HG03095 (cell line): Measurements from ENCODE around the gene NDOR1.
A peak's percentile ranks its signal among the peaks of the same experiment; 100 is the strongest.

Experiments
- ATAC-seq: cut with Tn5 transposase; IDR thresholded peaks from one replicate; pipeline ENCODE4 v1.9.1; 2021; ENCODE audit warnings: moderate library complexity; ENCODE audit not compliant: unreplicated experiment

NDOR1 gene

DNA sequence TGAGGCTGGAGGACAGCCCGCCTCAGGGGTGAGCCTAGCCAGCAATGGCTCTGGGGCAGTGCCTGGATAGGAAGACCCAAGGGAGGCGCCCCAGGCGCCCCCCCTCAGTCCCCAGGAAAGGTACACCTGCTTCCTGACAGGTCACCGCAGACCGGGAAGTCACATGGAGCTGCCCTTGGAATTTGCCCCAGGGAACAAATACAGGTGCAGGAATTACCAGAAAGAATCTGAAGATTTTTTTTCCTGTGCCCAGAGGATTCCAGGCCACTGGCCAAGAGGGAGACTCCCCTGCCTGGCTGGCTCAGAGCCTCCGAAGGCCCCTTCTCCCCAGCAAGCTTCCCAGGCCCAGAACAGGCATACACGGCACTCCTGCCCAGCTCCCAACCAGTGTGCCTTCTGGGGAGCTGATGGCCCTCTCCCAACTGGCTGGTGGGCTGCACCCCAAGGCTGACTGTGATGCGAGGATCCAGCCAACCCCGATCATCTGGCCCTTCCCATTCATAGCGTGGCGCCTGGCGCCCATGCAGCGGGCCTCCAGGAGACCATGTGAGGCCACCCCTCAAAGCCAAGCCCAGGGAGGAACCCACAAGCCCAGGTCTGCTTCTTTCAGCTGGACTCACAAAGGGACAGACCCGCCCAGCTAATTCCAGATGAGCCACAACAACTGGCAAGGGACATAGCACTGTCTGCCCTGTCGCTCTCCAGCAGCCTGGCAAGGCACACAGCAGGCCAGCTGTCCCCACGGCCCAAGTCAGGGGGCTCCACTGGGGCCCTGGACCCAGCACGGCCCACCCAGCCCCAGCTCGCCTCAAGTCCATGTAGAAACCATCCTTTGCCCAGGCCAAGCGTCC is 7.2 kb upstream of the NDOR1 start:
- ATAC-seq: no peak

- no peak for ATAC-seq
These were observed 6.6 kb upstream of the NDOR1 start for GRCh38 chr9:137198902-137199283.

DNA sequence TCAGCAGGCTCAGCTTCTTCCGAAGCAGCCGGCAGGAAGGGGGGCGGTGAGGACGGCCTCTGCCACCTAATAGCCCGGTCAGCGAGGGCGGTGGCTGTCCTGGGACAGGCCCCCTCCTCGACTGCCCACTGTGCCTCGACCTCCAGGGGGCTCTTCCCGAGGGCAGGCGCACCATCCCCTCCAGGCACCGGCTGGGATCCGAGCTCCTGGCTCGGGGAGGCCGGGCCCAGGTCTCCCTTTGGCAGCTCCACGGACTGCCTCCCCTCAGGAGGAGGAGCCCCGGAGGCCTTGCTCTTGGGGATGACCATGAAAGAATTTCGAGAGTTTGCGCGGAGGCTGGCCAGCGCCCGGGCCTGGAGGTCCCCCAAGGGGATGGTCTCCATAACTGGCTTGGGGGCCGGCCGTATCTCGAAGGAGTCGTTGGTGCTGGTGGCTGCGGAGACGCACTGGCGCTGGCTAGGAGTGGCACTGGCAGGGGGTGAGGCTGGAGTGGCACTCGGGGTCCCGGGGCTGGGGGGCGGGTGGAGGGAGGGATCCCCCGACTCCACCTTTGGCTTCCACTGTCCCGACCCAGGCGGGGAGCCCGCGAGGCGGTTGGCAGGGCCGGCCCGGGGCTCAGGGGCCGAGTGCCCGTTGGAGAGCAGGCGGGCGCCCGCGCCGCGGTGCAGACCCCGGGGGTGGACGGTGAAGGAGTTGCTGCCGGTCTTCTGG is 5.9 kb upstream of the NDOR1 start:
- no peak for ATAC-seq

DNA sequence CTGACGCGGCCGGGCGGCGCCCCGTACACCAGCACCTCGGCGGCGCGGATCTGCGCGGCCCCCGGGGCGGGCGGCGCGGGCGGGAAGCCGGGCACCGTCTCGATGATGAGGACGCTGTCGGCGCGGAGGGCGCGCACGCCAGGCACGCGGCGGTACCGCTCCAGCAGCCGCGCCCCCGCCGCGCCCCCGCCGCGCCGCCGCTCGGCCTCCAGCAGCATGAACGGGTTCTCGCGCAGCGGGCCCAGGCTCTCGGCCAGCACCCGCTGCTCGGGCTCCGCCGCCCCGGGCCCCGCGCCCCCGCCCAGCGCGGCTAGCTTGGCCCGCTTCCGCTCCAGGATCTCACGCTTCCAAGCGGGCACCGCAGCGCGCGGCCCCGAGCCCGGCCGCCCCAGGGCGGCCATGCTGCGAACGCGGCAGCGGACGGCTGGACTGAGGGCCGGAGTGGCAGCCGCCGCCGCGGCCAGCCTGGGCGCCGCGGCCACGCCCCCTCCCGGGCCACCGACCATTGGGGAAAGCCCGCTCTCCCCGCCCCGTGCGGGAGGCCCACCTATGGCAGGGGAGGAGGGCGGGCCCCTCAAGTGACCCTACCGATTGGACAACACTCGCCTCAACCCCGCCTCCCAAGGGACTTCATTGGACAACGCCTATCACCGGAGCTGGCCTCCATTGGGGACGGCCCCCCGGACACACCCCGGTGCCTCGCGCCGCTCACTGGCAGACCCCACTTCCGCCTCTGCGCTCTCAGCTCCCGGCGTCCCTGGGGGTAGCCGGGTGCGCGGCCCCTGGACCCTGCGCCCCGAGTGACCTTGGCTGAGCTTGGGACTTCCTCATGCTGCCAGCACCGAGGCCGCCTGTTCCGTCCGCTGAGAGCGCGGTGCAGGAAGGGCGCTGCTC is 4.9 kb upstream of the NDOR1 start, which contains the start of gene TPRN:
Gene TPRN, minus strand, starts transcription at position 431 of the 894 bp plus-strand sequence. Its CDS starts 30 bp downstream, at position 401.
- ATAC-seq: peak; percentile 75

- ATAC-seq: no peak
These were observed 4.2 kb upstream of the NDOR1 start for GRCh38 chr9:137201205-137201868.

DNA sequence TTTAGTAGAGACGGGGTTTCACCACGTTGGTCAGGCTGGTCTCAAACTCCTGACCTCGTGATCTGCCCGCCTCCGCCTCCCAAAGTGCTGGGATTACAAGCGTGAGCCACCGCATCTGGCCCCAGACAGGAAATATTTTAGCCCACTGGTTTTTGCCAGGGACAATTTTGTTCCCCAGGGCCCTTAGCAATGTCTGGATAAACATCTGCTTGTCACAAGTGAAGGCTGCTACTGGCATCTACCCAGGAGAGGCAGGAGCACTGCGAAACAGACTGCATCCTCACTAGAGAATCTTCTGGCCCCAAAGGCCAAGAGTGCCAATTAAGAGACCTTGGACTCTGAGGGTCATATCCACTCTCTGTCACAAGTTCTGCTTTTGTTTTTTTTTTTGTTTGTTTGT is 2.5 kb upstream of the NDOR1 start:
- ATAC-seq: no peak

DNA sequence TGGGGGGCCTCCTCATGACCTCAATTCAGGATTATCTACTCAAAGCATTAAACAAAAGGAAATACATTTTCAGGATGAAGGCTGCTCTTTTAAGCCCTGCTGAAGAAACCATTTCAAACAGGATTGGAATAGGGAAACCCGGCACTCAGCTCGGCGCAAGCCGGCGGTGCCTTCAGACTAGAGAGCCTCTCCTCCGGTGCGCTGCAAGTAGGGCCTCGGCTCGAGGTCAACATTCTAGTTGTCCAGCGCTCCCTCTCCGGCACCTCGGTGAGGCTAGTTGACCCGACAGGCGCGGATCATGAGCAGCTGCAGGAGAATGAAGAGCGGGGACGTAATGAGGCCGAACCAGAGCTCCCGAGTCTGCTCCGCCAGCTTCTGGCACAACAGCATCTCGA is 772 bp upstream of the NDOR1 start:
- no peak for ATAC-seq

GRCh38 chr9:137206602-137207001 is 1.1 kb downstream of the NDOR1 start:
- ATAC-seq: no peak

- no peak for ATAC-seq
These were observed 6.0 kb downstream of the NDOR1 start for GRCh38 chr9:137211532-137211931.

GRCh38 chr9:137212520-137212919 is 7.0 kb downstream of the NDOR1 start:
- ATAC-seq: no peak

DNA sequence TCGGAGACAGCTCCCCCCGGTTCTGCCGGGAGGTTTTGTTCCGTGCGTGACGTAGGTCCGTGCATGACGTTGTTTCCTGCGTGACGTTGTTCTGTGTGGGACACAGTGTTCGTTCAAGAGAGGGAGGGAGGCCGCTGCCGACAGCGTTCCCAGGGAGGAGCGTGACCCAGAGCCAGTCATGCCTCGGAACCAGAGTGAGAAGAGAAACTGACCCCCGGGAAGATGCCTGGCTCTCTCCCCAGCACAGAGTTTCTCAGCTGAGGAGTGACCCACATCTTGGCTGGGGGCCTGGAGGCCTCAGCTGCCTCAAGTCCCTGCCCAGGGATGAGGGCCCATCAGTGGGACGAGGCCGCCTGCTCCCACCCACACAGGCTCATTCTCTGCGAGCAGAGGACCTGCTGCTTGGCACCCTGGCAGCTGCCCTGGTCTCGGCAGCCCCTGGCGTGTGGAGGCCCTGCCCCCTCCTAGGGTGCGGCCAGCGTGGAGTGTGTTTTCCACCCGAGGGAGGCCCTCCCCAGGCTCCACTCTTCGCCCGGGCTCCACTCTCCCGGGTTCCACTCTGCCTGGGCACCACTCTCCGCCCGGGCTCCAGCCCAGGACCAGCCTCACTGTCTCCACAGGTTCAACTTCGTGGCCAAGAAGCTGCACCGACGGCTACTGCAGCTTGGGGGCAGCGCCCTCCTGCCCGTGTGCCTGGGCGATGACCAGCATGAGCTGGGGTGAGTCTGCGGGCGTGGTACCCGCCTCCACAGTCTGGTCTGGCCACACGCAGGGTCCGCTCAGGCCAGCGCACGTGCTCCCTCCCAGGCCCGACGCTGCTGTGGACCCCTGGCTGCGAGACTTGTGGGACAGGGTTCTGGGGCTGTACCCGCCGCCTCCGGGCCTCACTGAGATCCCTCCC is 7.9 kb downstream of the NDOR1 start:
- no peak for ATAC-seq

- ATAC-seq: no peak
These were observed 9.1 kb downstream of the NDOR1 start for GRCh38 chr9:137214620-137215019.

DNA sequence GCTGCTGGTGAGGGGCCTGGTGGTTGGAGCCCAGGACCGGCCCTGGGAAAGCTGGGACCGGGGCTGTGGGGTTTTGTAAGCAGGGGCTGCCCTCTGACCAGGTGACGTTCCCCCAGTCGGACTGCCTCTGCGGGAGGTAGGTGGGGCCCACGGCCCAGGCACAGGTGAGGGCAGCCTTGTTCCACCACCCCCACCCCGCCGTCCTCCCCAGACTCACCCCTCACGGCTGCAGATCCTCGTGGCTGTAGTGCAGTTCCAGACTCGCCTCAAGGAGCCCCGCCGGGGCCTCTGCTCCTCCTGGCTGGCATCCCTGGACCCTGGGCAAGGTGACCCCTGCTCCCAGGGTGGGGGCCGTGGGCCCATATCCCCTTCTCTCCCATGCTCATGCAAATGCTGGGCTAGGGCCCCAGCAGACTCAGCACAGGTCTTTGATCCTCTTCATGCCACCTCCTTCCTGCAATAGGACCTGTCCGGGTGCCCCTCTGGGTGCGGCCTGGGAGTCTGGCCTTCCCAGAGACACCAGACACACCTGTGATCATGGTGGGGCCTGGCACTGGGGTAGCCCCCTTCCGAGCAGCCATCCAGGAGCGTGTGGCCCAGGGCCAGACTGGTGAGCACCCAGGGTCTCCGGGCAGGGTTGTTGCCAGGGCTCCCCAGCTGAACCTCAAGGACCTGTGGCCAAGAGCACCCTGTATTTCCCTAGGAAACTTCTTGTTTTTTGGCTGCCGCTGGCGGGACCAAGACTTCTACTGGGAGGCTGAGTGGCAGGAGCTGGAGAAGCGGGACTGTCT is 9.9 kb downstream of the NDOR1 start:
- ATAC-seq: no peak

GRCh38 chr9:137216188-137216965 is 10.9 kb downstream of the NDOR1 start:
- ATAC-seq: no peak

DNA sequence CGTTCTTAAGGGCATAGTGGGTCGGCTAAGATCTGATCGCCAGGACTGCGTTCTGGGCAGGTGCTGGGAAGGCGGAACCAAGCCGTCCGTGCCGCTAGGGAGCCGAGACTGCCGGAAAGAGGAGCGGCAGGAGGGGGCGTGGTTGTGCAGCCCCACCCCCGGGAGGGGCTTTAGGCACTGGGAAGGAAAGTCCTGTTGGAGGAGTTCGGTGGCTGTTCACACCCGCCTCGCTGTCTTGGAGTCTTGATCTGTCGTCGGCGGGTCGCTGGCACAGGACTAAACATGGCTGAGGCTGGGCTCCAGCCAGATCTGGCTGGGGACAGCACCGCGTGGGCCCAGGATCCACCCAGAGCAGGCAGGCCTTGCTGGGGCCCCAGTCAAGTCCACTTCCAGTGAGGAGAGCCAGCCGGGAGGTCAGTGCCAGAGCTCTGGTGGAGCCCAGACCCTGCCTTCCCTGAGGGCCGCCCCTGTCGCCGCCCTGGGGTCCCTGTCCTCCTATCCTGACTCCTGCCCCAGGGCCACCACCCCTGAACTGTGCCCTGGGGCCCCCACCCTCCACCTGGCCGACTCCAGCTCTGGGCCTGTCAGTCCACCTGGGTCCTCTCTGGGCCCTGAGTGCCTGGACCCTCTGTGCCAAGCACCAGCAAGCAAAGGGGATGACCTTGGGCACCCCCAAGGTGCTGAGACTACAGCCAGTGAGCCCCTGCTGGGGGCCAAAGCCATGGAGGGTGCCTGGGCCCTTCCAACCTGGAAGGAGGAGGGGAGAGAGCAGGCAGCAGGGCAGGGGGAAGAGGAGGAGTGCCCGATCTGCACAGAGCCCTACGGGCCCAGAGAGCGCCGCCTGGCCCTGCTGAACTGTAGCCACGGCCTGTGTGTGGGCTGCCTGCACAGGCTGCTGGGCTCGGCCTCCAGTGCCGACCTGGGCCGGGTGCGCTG is 12.0 kb downstream of the NDOR1 start:
- no peak for ATAC-seq

DNA sequence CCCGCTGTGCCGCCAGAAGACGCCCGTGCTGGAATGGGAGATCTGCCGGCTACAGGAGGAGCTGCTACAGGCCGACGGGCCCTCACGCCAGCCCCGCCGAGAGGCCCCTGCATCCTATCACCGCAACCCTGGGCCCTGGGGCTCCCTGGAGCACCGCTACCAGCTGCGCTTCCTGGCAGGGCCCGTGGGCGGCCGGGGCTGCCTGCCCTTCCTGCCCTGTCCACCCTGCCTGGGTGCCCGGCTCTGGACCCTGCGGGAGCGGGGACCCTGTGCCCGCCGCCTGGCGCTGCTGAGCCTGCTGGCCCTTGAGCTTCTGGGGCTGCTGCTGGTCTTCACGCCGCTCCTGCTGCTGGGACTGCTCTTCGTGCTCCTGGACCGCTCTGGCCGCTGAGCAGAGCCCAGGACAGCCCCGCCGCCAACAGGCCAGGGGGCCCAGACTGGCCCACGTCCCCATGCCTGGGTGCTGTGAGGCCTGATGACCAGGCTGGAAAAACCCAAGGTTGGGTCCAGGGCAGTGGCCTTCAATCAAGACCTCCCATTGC is 12.8 kb downstream of the NDOR1 start:
- ATAC-seq: no peak

GRCh38 chr9:137218754-137219271 is 13.3 kb downstream of the NDOR1 start:
- no peak for ATAC-seq
